ENCODE data around the gene FAM47E.

GRCh38 chr4:76226418-76226817, 25.1 kb upstream of the FAM47E start:
- no peak for TF ChIP-seq CTCF (optimal IDR thresholded peaks at IDR 0.05 in 1 of 3, IDR thresholded peaks at IDR 0.05 in 1 of 3, conservative IDR thresholded peaks at IDR 0.05 in 1 of 3; ENCODE audit: extremely low read depth in 1 of 3, insufficient read depth in 2 of 3, low read length in 3 of 3)
- TF ChIP-seq EZH2 (IDR thresholded peaks at IDR 0.05; ENCODE audit: low read length), result no peak

Measured in keratinocyte (primary cell).